Stimulated activated CD8-positive, alpha-beta memory T cell treated with anti-CD3 and anti-CD28 coated beads, Interleukin-4, amount 100 ng/mL, for 48 hours (primary cell): ENCODE data around the gene MTLN.
"Not testable (repeated sequence)": the region's sequence is repeated elsewhere in the genome, so short reads cannot be mapped to it uniquely, and the experiment has no call there.

Experiments used
- DNase-seq: peaks from one replicate; pipeline ENCODE4 v3.0.0-alpha.2; 2020

Gene MTLN

DNA sequence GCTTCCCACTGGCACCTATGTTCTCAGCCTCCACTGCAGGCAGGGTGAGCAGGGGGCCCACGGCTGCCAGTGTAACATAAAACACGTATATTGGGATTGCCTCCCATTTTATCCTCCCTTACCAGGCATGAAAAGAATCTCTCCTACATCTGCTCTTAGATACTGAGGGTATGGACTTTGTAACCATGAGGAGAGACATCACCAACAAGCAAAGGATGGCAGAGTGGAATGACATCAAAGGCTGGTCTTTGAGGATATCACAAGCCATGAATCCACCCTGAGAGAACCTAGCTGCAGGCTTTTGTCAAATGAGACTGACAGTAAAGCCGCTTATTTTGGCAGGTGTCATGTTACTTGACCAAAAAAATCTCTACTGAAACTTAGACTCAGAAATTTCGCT lies 14.9 kb downstream of the MTLN start:
- no peak for DNase-seq

GRCh38 chr2:110190169-110190568 lies 22.2 kb downstream of the MTLN start:
- DNase-seq: not testable (repeated sequence)

- no peak for DNase-seq
These were observed 29.9 kb downstream of the MTLN start for GRCh38 chr2:110182449-110182848.

- no peak for DNase-seq
These were observed 32.3 kb downstream of the MTLN start for GRCh38 chr2:110180036-110180435.

- no peak for DNase-seq
These were observed 38.8 kb downstream of the MTLN start for GRCh38 chr2:110173523-110173922.

- DNase-seq: no peak
These were observed 39.8 kb downstream of the MTLN start for GRCh38 chr2:110172506-110172905.

- no peak for DNase-seq
These were observed 42.2 kb downstream of the MTLN start for GRCh38 chr2:110170102-110170501.

DNA sequence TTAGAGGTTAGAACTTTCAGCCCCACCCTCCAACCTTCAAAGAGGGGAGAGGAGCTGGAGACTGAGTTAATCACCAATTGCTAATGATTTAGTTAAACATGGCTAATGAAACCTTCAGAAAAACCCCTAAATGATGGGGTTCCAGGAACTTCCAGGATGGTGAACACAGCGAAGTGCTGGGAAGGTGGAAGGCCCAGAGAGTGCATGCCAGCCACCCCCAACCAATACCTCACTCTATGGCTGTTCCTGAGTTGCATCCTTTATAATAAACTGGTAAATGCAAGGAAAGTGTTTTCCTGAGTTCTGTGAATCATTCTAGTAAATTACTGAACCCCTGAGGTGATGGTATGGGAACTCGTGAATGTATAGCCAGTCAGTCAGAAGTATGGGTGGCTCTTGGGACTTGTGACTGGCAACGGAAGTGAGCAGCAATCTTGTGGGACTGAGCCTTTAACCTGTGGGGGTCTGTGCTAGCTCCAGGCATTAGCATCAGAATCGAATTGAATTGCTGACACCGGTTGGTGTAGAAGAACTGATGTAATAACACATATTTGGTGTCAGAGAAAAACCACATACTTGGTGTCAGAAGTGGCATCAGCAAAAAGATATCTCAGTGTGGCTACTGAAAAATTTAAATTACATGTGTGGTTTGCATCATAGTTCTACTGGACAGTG lies 44.9 kb downstream of the MTLN start:
- no peak for DNase-seq

DNA sequence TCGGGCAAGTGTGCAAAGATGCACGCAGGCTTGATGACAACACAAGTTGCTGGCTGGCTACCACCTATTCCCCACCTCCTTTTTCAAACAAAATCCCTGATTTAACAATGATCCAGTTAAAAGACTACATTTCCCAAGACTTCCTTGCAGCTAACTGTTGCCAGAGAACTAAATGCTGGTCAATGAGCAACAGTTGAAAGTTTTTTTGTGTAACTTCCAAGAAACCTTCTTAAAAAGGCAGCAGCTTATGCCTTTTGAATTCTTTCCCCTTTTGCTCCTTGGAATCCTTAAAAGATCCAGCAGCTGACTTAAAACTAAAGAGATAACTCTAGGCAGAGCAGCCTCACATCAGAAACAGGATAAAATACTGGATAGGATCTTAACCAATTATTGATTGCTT lies 46.1 kb downstream of the MTLN start:
- DNase-seq: no peak
